Ishikawa (cell line): ENCODE results near the gene GRID2.

Source experiments
- CEBPB ChIP-seq: IDR thresholded peaks from 2 replicates; pipeline ENCODE4 v1.6.1; 2012
- CREB1 ChIP-seq: IDR thresholded peaks from 2 replicates; pipeline ENCODE4 v1.6.1; 2012; ENCODE audit warnings: low read depth
- EGR1 ChIP-seq: IDR thresholded peaks from 2 replicates; pipeline ENCODE4 v1.6.1; 2012
- EP300 ChIP-seq: IDR thresholded peaks from 2 replicates; pipeline ENCODE4 v1.6.1; 2012; ENCODE audit warnings: borderline replicate concordance
- FOXM1 ChIP-seq: IDR thresholded peaks from 2 replicates; pipeline ENCODE4 v1.6.1; 2012; ENCODE audit warnings: low read depth, borderline replicate concordance
- NFIC ChIP-seq: IDR thresholded peaks from 2 replicates; pipeline ENCODE4 v1.6.1; 2012
- RAD21 ChIP-seq: IDR thresholded peaks from 2 replicates; pipeline ENCODE4 v1.6.1; 2012; ENCODE audit warnings: low read depth
- TAF1 ChIP-seq: IDR thresholded peaks from 2 replicates; pipeline ENCODE4 v1.6.1; 2012; ENCODE audit warnings: low read depth, mild to moderate bottlenecking
- TCF12 ChIP-seq: IDR thresholded peaks from 2 replicates; pipeline ENCODE4 v1.6.1; 2012; ENCODE audit warnings: low read depth
- TEAD4 ChIP-seq: IDR thresholded peaks from 2 replicates; pipeline ENCODE4 v1.6.1; 2012
- YY1 ChIP-seq: IDR thresholded peaks from 2 replicates; pipeline ENCODE4 v1.6.1; 2012; ENCODE audit warnings: low read depth
- ZBTB7A ChIP-seq: IDR thresholded peaks from 2 replicates; pipeline ENCODE4 v1.6.1; 2012; ENCODE audit warnings: low read depth
- TF ChIP-seq, protein P1 (sequence below): IDR thresholded peaks from 2 replicates; pipeline ENCODE4 v1.6.1; 2012; ENCODE audit warnings: low read depth, mild to moderate bottlenecking
- TF ChIP-seq, protein P2 (sequence below): IDR thresholded peaks from 2 replicates; pipeline ENCODE4 v1.6.1; 2012
- TF ChIP-seq, protein P3 (sequence below): IDR thresholded peaks from 2 replicates; pipeline ENCODE4 v1.6.1; 2012

Gene GRID2

DNA sequence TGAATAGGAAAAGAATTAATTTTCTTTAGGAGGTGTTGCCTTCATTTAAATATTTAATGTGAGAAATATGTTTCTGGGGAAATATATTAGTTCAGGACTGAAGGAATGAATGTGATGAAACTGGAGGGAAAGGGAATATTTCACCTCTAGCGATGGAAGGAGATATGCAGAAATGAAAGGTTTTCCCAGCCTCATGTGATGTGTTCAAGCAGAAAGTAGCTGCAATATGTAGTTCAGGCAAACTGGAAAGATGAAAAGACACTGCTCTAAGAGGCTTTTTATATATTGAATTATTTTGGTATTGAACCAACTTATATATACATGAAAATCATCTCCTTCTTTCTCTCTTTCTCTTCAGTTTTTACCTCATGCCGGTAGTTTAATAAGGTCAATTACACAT, 3.4 kb downstream of the GRID2 start:
- no peak for TF ChIP-seq CEBPB
- TF ChIP-seq YY1, result no peak
- TF ChIP-seq TAF1, result no peak
- TF ChIP-seq, protein P1, sequence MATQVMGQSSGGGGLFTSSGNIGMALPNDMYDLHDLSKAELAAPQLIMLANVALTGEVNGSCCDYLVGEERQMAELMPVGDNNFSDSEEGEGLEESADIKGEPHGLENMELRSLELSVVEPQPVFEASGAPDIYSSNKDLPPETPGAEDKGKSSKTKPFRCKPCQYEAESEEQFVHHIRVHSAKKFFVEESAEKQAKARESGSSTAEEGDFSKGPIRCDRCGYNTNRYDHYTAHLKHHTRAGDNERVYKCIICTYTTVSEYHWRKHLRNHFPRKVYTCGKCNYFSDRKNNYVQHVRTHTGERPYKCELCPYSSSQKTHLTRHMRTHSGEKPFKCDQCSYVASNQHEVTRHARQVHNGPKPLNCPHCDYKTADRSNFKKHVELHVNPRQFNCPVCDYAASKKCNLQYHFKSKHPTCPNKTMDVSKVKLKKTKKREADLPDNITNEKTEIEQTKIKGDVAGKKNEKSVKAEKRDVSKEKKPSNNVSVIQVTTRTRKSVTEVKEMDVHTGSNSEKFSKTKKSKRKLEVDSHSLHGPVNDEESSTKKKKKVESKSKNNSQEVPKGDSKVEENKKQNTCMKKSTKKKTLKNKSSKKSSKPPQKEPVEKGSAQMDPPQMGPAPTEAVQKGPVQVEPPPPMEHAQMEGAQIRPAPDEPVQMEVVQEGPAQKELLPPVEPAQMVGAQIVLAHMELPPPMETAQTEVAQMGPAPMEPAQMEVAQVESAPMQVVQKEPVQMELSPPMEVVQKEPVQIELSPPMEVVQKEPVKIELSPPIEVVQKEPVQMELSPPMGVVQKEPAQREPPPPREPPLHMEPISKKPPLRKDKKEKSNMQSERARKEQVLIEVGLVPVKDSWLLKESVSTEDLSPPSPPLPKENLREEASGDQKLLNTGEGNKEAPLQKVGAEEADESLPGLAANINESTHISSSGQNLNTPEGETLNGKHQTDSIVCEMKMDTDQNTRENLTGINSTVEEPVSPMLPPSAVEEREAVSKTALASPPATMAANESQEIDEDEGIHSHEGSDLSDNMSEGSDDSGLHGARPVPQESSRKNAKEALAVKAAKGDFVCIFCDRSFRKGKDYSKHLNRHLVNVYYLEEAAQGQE, result no peak
- no peak for TF ChIP-seq TEAD4
- TF ChIP-seq, protein P2, sequence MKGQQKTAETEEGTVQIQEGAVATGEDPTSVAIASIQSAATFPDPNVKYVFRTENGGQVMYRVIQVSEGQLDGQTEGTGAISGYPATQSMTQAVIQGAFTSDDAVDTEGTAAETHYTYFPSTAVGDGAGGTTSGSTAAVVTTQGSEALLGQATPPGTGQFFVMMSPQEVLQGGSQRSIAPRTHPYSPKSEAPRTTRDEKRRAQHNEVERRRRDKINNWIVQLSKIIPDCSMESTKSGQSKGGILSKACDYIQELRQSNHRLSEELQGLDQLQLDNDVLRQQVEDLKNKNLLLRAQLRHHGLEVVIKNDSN, result no peak
- TF ChIP-seq NFIC, result no peak
- no peak for TF ChIP-seq RAD21
- TF ChIP-seq ZBTB7A, result no peak
- TF ChIP-seq, protein P3, sequence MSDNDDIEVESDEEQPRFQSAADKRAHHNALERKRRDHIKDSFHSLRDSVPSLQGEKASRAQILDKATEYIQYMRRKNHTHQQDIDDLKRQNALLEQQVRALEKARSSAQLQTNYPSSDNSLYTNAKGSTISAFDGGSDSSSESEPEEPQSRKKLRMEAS, result no peak
- no peak for TF ChIP-seq EGR1
- no peak for TF ChIP-seq CREB1
- no peak for TF ChIP-seq FOXM1
- TF ChIP-seq TCF12, result no peak

DNA sequence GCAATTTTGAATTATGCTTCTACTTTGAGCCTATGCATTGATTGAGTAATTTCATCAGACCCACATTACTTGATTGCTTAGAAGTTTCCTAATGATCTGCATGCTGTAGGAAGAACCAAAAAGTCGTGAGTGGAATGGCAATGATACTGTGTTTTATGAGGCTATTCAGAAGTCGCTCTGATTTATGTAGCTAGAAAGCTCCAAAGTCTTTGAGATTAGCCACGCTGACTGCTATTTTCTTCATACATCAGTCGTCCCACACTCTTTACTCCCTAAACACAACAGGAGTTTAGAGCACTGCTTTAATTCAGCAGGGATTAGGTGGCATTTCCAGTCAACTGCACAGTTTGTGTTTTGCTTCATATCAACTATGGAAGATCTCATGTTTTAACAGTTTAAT, 4.1 kb downstream of the GRID2 start:
- TF ChIP-seq CREB1 (no peak), NFIC (no peak), YY1 (no peak), RAD21 (no peak), EGR1 (no peak), ZBTB7A (no peak), CEBPB (no peak), FOXM1 (no peak)
- TF ChIP-seq, protein P3, result no peak
- TF ChIP-seq, protein P1, result no peak

DNA sequence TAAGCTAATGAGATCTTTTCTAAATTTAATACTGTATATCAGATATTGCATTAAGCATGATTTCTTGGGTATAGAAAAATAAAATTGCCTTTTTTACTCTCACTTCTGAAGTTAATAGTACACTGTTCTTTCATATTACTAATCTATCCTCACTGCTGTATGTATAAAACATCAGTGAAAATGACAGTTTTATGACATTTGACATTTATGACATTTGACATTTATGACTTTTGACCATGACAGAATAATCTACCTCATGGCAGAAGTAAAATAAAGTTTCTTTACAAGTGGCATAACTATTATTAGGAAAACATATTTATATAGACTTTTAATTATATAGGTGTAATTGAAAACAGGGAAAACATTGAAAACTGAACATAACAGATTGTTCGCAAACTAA, 13.3 kb downstream of the GRID2 start:
- TF ChIP-seq ZBTB7A (no peak), FOXM1 (no peak), NFIC (no peak), EGR1 (no peak), EP300 (no peak), CREB1 (no peak), CEBPB (no peak)
- TF ChIP-seq, protein P1, result no peak

DNA sequence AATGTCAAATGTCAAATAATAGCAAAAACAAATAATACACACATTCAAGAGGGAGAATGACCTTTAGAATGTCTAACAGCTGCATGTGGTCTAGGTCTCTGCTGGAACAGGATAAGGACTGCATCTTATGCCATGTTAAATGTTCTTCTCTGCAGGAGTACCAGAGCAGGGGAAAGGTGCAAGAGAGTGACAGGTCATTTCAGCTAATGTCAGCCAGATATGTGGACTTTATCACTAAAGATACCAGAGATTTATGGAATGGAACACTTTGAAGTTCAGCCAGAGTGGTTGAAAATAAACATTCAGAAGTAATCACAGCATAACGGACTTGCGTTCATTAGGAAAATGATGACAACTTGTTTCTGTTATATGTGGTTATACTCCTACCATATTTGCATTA, 24.3 kb downstream of the GRID2 start:
- TF ChIP-seq CEBPB (no peak), ZBTB7A (no peak), TAF1 (no peak), CREB1 (no peak), RAD21 (no peak), FOXM1 (no peak), TEAD4 (no peak), EGR1 (no peak), NFIC (no peak), YY1 (no peak), EP300 (no peak), TCF12 (no peak)
- TF ChIP-seq, protein P2, result no peak
- TF ChIP-seq, protein P1, result no peak
- TF ChIP-seq, protein P3, result no peak
